Heart left ventricle (tissue), 16 donors: ENCODE results near the gene IQSEC1. TPM values are rescaled to one million over a fixed set of nuclear protein-coding genes. Genes with fewer than 3 reads are reported as not detected.

Source experiments
- ATAC-seq, 4 donors: fragments of 200-7000 bp; cut with Tn5 transposase; one replicate each; pipeline ENCODE4 v1.9.1; 2020 to 2022; ENCODE audit warnings: moderate library complexity in 4 of 4, mild to moderate bottlenecking in 3 of 4, moderate number of reproducible peaks in 1 of 4
- DNase-seq, 5 donors: peaks; one replicate each; pipeline ENCODE4 v3.0.0-alpha.2; 2020
- H3K27ac ChIP-seq, 12 donors: fragments of 200-600 bp; sonication (generic) in 4 of 12; one replicate each; pipeline versions ENCODE4 v1.5.0 to v1.8.0; 2016 to 2022; ENCODE audit warnings: mild to moderate bottlenecking in 2 of 12
- H3K27me3 ChIP-seq, 9 donors: fragments of 200-600 bp; sonication (generic) in 2 of 9; one replicate each; pipeline versions ENCODE4 v1.5.1 to v1.8.0; 2016 to 2022; ENCODE audit warnings: mild to moderate bottlenecking in 3 of 9
- H3K36me3 ChIP-seq, 9 donors: fragments of 200-600 bp; sonication (generic) in 2 of 9; one replicate each; pipeline versions ENCODE4 v1.5.0 to v1.8.0; 2018 to 2022; ENCODE audit warnings: mild to moderate bottlenecking in 2 of 9
- H3K4me1 ChIP-seq, 12 donors: fragments of 200-600 bp; sonication (generic) in 4 of 12; one replicate each; pipeline versions ENCODE4 v1.5.0 to v1.8.0; 2016 to 2022; ENCODE audit warnings: mild to moderate bottlenecking in 3 of 12
- H3K4me3 ChIP-seq, 12 donors: fragments of 200-600 bp; sonication (generic) in 4 of 12; one replicate each; pipeline versions ENCODE4 v1.5.0 to v1.8.0; 2017 to 2022; ENCODE audit warnings: mild to moderate bottlenecking in 9 of 12, moderate library complexity in 4 of 12
- H3K9me3 ChIP-seq, 12 donors: fragments of 200-600 bp; sonication (generic) in 4 of 12; one replicate each; pipeline versions ENCODE4 v1.5.0 to v1.8.0; 2016 to 2022; ENCODE audit warnings: mild to moderate bottlenecking in 1 of 12
- POLR2A ChIP-seq, 2 donors: fragments of 450-650 bp; IDR thresholded peaks; one replicate each; pipeline ENCODE4 v1.6.1; 2017; ENCODE audit warnings: antibody characterized with exemption in 2 of 2, mild to moderate bottlenecking in 2 of 2, moderate library complexity in 2 of 2
- WGBS, 4 donors: extraction: QIAGEN DNeasy Blood & Tissue Kit in 2 of 4; methylation state at CpG; one replicate each; pipeline versions ENCODE4 v1.1.5 to v1.1.7; 2013 to 2018; 5-methylcytosine and 5-hydroxymethylcytosine counted together
- intact Hi-C, 10 donors: fragments of 100-400 bp; cut with DNase I; formaldehyde crosslinking; loops; one replicate each; pipeline versions ENCODE4 v1.11.1 to v1.14.2; 2022
- polyA plus RNA-seq, 2 donors: library from polyadenylated mRNA; stranded (reverse); fragments of 200-250 nt; gene quantifications; one replicate each; pipeline ENCODE4 v1.2.3, GENCODE V29; 2013
- total RNA-seq, 9 donors: library from RNA; depleted of rRNA in 2 of 9; stranded (reverse); fragments of >200 nt in 2 of 9; fragmentation: NEBNext Ultra II Directional in 3 of 9; extraction: Animal tissue kit (Norgen Biotek cat#: 25700) in 3 of 9; gene quantifications; one replicate each; pipeline versions ENCODE4 v1.1.0 to v1.2.4, GENCODE V29; 2016 to 2023
- TF ChIP-seq, protein P1 (sequence below), 12 donors: fragments of 200-600 bp; sonication (generic) in 4 of 12; IDR thresholded peaks; one replicate each; pipeline versions ENCODE4 v1.5.0 to v1.8.0; 2018 to 2022; ENCODE audit warnings: antibody characterized with exemption in 12 of 12, mild to moderate bottlenecking in 5 of 12
- donor health status: ischemic (EF 13 %, LVEDD 7.1; RV severe dilation, severe dysfunction).
- donor health status: healthy with polysubstance abuse.
- donor health status: DM: no; HTN: yes; CAD: no.
- donor health status: DM: no; HTN: no; CAD: no.
- donor health status: ischemic (EF 25% LVEDD 6.9; RV normal size, moderate dysfunction).
- donor health status: ischemic (EF 25% LVEDD 5.7; RV mildly dilated, moderate dysfunction).
- donor health status: healthy.
- donor health status: DM: yes; HTN: yes; CAD: no.
- donor health status: ischemic (EF 35%, LVEDD 5.7; RV mildly dilated, moderate dysfunction).
- donor health status: nonischemic (EF 11% LVEDD 7.7; RV severe dilation, severe dysfunction).
- donor health status: DM: yes; HTN: yes; CAD: no.
- donor health status: PGD.
- donor health status: ischemic (EF 29% LVEDD 5.4; RV normal size, mild dysfunction).
- donor health status: nonischemic (EF 23%, LVEDD 6.1; RV moderate dilation, normal function).

Gene IQSEC1
- total and polyA plus RNA-seq, 11 donors, result 28.8 to 79.1 (median 62.2) TPM

DNA sequence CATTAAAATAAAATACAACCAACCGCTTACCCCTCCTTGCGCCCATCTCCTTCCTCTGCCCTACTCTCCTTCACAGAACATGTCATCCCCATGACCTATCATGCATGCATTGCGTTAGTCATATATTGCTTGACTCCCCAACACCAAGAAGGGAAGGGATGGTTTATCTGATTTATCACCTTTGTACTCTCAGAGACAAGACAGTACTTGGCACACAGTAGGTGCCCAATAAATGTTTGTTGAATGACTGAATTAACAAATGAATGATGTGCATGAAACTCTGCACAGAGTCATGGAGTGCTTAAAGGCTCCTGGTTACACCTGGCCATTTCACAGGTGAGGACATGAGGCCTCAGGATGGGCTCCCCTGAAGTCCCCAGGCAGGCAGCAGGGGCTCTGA is 59.7 kb downstream of the IQSEC1 start:
- Histone ChIP-seq H3K4me3 (peak overlapping the region in 1 of 12 donors; percentile 66), H3K4me1 (peaks cover 0 to 89% (median 33%) of the 10 kb centered on the region in 12 donors), H3K36me3 (no peaks in the 10 kb centered on the region), H3K27me3 (no peaks in the 10 kb centered on the region), H3K27ac (peak overlapping the region in 5 of 12 donors; percentile 11 to 99 (median 77)), H3K9me3 (no peaks in the 10 kb centered on the region)
- DNase-seq (no peak), ATAC-seq (no peak)
- WGBS, 4 donors, result 95 to 100% (median 98%) methylated on average over 3 of the region's 3 CpGs
- TF ChIP-seq, protein P1, sequence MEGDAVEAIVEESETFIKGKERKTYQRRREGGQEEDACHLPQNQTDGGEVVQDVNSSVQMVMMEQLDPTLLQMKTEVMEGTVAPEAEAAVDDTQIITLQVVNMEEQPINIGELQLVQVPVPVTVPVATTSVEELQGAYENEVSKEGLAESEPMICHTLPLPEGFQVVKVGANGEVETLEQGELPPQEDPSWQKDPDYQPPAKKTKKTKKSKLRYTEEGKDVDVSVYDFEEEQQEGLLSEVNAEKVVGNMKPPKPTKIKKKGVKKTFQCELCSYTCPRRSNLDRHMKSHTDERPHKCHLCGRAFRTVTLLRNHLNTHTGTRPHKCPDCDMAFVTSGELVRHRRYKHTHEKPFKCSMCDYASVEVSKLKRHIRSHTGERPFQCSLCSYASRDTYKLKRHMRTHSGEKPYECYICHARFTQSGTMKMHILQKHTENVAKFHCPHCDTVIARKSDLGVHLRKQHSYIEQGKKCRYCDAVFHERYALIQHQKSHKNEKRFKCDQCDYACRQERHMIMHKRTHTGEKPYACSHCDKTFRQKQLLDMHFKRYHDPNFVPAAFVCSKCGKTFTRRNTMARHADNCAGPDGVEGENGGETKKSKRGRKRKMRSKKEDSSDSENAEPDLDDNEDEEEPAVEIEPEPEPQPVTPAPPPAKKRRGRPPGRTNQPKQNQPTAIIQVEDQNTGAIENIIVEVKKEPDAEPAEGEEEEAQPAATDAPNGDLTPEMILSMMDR (IDR thresholded peaks at IDR 0.05), result no peak
- TF ChIP-seq POLR2A (IDR thresholded peaks at IDR 0.05), result no peak
- intact Hi-C loops, result no loop called here

- Histone ChIP-seq H3K9me3 (no peaks in the 10 kb centered on the region), H3K36me3 (no peaks in the 10 kb centered on the region), H3K27me3 (no peaks in the 10 kb centered on the region), H3K4me1 (peaks cover 0 to 89% (median 31%) of the 10 kb centered on the region in 12 donors), H3K4me3 (peak overlapping the region in 1 of 12 donors; percentile 66), H3K27ac (peak overlapping the region in 7 of 12 donors; percentile 11 to 99 (median 49))
- 88 to 94% (median 92%) methylated on average over 7 of the region's 7 CpGs for WGBS, 4 donors
- no peak for ATAC-seq
- no peak for DNase-seq
- no peak for TF ChIP-seq POLR2A (IDR thresholded peaks at IDR 0.05)
- TF ChIP-seq, protein P1 (IDR thresholded peaks at IDR 0.05), result no peak
- intact Hi-C loops, result no loop called here
These were observed 60.1 kb downstream of the IQSEC1 start for GRCh38 chr3:13013151-13013561.

GRCh38 chr3:13012221-13012691 is 61.0 kb downstream of the IQSEC1 start:
- Histone ChIP-seq H3K36me3 (no peaks in the 10 kb centered on the region), H3K27ac (peak overlapping the region in 6 of 12 donors; percentile 28 to 99 (median 66)), H3K27me3 (no peaks in the 10 kb centered on the region), H3K4me1 (peaks cover 0 to 89% (median 33%) of the 10 kb centered on the region in 12 donors), H3K4me3 (peak overlapping the region in 1 of 12 donors; percentile 66), H3K9me3 (no peaks in the 10 kb centered on the region)
- TF ChIP-seq, protein P1 (IDR thresholded peaks at IDR 0.05), result no peak
- TF ChIP-seq POLR2A (IDR thresholded peaks at IDR 0.05), result no peak
- 61 to 82% (median 67%) methylated on average over 5 of the region's 5 CpGs for WGBS, 4 donors
- intact Hi-C loops, result no loop called here
- DNase-seq (peak; percentile 70 to 88 (median 81)), ATAC-seq (peak; percentile 22 to 72 (median 52))

GRCh38 chr3:13011573-13012220 is 61.5 kb downstream of the IQSEC1 start:
- ATAC-seq, result peak in 2 of 4 donors; percentile 3 to 21
- WGBS, 4 donors, result 73 to 87% (median 82%) methylated on average over 10 to 11 of the region's 11 CpGs
- intact Hi-C loops, result no loop called here

More at GRCh38 chr3:13011573-13012220, 61.5 kb downstream of the IQSEC1 start:
- TF ChIP-seq POLR2A (IDR thresholded peaks at IDR 0.05), result no peak
- TF ChIP-seq, protein P1 (IDR thresholded peaks at IDR 0.05), result no peak
- peak overlapping the region in 5 of 12 donors; percentile 11 to 99 (median 57) for H3K27ac ChIP-seq
- no peaks in the 10 kb centered on the region for H3K27me3 ChIP-seq
- H3K4me1 ChIP-seq, result peaks cover 0 to 89% (median 33%) of the 10 kb centered on the region in 12 donors
- H3K4me3 ChIP-seq, result peak overlapping the region in 1 of 12 donors; percentile 29
- no peaks in the 10 kb centered on the region for H3K9me3 ChIP-seq
- no peaks in the 10 kb centered on the region for H3K36me3 ChIP-seq
- DNase-seq, result peak in 1 of 5 donors; percentile 58
